Sigmoid colon (tissue), 4 donors: ENCODE data around the gene SLC8A1.

Experiments used
- CTCF ChIP-seq, 4 experiments: fragments of 450-650 bp in 3 of 4; fragments of 200-600 bp in 1 of 4; IDR thresholded peaks; one replicate each; pipeline ENCODE4 v1.5.1; 2016 to 2019; ENCODE audit warnings: antibody characterized with exemption in 4 of 4, mild to moderate bottlenecking in 3 of 4, moderate library complexity in 2 of 4
- EP300 ChIP-seq, 4 donors: sonication (generic); formaldehyde crosslinking; IDR thresholded peaks; one replicate each; pipeline ENCODE4 v1.6.1; 2017; ENCODE audit warnings: antibody characterized with exemption in 4 of 4
- POLR2A ChIP-seq, 2 donors: fragments of 450-650 bp; IDR thresholded peaks; one replicate each; pipeline ENCODE4 v1.6.1; 2016; ENCODE audit warnings: antibody characterized with exemption in 2 of 2, mild to moderate bottlenecking in 2 of 2, moderate library complexity in 2 of 2
- POLR2AphosphoS5 ChIP-seq, 4 donors: sonication (generic); formaldehyde crosslinking; IDR thresholded peaks; one replicate each; pipeline ENCODE4 v1.6.1; 2017; ENCODE audit warnings: antibody characterized with exemption in 4 of 4

- no peak for TF ChIP-seq CTCF (IDR thresholded peaks at IDR 0.05)
- no peak for TF ChIP-seq POLR2A (IDR thresholded peaks at IDR 0.05)
- TF ChIP-seq EP300 (IDR thresholded peaks at IDR 0.05) = no peak
- TF ChIP-seq POLR2AphosphoS5 (IDR thresholded peaks at IDR 0.05) = no peak
Measured at GRCh38 chr2:40087434-40087833, 364.5 kb downstream of the SLC8A1 start.
